ENCODE results near the gene RNF186.
"Not testable (repeated sequence)": the region's sequence is repeated elsewhere in the genome, so short reads cannot be mapped to it uniquely, and the experiment has no call there.

RNF186 gene

GRCh38 chr1:19792237-19793002 lies 22.7 kb downstream of the RNF186 start:
- no peak for DNase-seq

- not testable (repeated sequence) for DNase-seq
Measured at GRCh38 chr1:19790061-19790975, 24.8 kb downstream of the RNF186 start.

DNA sequence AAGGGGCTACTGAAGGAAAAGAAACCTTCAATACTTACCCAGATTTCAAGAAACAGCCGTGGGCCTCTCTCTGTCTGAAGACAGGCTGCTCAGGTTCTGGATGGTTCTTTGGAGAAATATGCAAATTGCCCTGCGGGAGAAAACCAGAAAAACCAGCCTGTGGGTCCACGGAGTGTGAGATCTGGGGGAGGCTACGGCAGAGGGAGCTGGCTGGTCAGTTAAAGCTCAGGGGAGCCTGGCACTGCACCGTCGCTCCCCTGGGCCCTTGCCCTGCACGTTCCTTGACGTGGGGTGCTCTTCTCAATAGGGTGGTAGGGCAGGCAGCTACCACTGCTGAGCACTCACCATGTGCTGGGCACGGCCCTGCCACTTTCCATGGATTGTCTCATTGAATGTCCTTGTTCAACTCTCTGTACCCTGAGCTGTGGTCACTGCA lies 28.1 kb downstream of the RNF186 start:
- DNase-seq, result no peak

- no peak for DNase-seq
Measured at GRCh38 chr1:19785660-19786059, 29.4 kb downstream of the RNF186 start.

DNA sequence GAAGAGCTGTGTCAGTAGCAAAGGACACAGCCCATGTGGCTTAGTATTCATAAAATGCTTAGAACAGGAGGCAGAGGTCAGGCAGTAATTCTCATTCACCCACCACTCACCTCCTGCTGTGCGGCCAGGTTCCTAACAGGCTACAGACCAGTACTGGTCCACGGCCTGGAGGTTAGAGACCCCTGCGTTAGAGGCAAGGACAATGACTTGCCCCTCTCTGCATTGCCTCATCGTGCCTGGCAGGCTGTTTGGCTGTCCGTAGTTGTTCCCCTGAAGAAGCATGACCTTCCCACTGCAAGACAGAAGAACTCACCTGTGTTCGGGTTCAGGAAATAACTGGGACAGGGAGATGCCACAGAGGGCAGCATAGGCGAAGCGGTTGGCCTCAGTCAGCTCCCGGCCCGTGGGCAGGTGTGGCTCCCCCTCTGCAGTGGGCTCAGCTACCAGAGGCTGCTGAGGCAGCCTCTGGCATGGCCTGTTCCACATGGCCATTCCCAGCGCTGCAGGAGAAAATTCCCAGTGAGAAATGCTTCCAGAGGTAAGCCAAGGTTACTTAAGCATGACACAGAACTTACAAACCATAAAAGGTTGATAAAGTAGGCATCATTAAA lies 34.7 kb downstream of the RNF186 start:
- no peak for DNase-seq

DNA sequence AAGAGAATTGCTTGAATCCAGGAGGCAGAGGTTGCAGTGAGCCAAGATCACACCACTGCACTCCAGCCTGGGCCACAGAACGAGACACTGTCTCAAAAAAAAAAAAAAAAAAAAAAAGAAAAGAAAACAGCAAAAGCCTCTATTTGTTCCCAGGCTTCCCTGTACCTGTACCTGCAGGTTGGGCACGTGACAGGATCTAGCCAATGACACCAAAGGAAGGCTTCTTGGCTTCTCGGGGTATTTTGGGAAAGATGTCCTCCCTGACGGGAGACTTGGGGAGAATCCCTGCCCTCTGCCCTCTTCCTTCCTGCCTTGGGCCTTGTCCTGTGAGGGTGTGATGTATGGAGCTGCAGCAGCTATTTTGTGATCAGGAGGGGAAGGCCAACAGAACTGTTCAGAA lies 38.1 kb downstream of the RNF186 start:
- no peak for DNase-seq

- no peak for DNase-seq
Measured at GRCh38 chr1:19776287-19776686, 38.8 kb downstream of the RNF186 start.

DNA sequence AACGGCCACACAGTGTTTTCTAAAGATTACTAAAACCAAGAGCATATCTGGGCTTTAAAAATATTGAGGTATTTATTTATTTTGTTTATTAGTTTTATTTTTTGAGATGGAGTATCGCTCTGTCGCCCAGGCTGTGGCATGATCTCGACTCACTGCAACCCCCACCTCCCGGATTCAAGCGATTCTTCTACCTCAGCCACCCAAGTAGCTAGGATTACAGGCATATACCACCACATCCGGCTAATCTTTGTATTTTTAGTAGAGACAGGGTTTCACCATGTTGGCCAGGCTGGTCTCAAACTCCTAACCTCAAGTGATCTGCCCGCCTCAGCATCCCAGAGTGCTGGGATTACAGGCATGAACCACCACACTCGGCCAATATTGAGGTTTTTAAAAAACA lies 39.3 kb downstream of the RNF186 start:
- DNase-seq, result no peak

GRCh38 chr1:19775317-19775716 lies 39.8 kb downstream of the RNF186 start:
- DNase-seq, result no peak

DNA sequence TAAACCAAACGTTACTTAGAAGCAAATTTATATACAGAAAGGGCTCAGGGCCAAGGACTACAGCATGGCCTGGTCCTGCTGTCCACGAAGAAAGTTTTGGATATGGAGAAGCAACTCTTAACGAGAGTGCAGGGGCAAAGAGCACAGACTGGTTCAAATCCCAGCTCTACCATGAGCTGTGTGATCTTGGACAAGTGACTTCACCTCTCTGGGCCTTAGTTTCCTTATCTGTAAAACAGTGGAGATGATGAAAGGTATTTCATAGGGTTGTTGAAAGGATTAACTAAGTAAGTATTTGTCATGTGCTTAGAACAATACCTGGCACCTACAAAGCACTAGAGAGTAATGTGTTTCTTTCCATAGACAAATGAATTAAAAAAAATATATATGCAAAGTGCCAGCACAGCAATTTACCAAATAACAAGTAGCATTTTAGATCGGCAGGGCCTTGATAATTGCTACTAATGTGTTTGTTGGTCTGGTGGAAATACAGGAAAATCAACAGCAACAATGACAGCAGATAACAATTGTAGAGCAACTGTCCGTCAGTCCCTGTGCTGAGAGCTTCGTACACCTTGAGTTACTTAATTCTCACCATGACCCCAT lies 40.8 kb downstream of the RNF186 start:
- no peak for DNase-seq

GRCh38 chr1:19773485-19773884 lies 41.6 kb downstream of the RNF186 start:
- no peak for DNase-seq

DNA sequence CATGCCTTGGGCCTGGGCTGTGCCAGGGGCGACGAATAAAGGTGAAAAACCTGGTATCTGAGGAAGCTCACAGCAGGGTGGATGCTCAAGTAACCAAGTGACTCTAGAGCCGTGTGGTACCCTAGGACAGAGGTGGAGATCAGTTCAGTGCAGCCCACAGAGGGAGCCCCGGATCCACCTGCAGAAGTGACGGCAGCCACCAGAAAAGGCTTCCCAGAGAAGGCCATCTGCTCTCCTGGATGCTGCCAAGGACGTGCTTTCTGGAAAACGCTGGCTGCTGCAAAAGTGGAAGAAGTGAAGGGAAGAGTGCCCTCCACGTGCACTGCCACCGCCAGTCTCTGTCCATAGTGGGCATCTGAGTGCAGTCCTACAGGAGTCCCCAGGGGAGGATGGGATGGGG lies 43.0 kb downstream of the RNF186 start:
- DNase-seq, result no peak

GRCh38 chr1:19771350-19771749 lies 43.7 kb downstream of the RNF186 start:
- no peak for DNase-seq

DNA sequence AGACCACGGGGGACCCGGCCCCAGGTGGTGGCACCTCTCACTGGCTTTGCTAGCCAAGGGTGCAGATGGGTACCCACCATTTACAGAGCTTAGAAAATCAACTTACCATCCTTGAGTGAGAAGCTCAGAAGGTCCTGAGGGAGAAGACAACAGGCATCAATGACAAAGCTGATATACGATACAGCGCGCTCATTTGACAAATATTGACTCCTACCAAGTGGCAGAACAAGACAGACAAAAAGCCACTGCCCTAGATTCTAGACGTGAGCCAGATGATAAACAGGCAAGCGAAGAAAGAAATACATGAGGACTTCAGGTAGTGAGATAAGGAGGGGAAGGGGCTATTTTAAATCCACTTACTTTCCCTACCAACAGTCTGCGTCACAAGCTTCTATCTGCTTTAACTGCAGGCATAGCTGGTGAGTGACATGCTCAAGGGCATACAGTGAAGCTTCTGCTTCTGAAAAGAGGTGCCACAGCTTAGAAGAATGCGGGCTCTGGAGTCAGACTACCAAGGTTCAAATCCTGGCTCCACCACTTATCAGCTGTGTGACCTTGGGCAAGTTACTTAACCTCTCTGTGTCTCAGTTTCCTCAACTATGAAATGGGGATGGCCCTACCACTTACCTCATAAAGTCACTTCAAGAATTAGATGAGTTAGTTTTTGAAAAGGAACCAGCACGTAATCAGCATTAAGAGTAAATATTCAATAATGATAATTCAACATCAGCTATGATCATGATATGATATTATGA lies 44.5 kb downstream of the RNF186 start:
- DNase-seq, result no peak

GRCh38 chr1:19769211-19769932 lies 45.7 kb downstream of the RNF186 start:
- peak in 2 of 3 donors; percentile 2 to 15 for DNase-seq

DNA sequence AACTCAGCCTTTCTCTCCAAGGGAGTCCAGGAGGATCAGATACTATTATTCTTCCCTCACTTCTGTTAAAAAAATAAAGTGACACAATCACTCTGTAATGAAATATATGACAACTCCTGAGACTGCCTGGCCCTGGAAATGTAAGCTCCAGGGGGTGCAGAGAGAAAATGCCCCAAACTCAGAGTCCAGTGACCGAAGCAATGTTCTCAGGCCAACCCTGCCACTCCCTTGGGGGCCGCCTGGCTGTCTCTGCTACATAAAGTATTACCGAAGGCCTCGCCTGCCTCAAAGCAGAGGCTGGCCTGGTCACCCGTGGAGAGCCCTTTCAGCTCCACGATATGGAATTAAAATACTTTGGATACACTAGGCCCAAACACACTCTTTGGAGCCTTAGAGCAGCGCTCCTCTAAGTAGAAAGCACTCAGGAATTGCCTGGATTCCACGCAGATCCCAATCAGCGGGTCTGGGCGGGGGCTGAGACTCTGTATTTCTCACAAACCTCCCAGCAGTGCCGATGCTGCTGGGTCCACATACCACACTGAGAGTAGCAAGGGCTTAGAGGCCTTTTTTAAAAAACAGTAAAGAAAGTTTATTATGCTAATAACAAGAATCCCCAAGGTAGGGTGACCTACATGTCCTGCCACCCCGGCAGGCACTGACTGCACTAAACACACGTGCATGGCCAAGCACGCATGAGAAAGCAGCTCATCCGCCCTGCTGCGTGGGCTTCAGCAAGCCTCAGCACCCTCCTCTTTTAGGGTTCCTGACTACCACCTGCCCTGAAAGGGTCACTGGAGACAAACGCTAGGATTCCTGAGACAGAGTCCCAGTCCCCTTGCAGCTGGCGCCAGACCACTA lies 46.5 kb downstream of the RNF186 start:
- no peak for DNase-seq

DNA sequence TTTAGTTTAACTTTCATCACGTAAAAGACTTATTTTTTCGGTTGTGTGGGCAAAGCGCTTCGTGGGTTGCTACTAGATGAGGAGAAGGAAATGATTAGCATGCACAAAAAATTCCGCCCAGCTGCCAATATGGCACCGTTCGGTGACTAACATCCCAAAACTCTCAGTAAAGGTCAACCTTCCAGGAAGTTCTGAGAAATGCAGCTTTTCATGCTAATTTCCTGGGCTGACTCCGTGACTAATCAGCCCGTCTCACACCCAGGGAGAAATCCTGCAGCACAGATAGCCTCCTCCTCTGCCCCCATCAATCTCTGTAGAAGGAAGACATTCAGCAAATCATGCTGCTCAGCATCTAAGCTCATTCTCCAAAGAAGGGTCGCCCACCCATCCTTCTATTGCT lies 49.5 kb downstream of the RNF186 start:
- peak; percentile 25 to 52 (median 25) for DNase-seq

- DNase-seq, result no peak
Measured at GRCh38 chr1:19764848-19765247, 50.2 kb downstream of the RNF186 start.

All from suppressor macrophage treated with lipopolysaccharide for 1 hour (primary cell).